Effector memory CD4-positive, alpha-beta T cell (primary cell): ENCODE data around the gene MGAT5B.
A peak's percentile ranks its signal among the peaks of the same experiment; 100 is the strongest.

Experiments
- DNase-seq, 3 donors: peaks; one replicate each; pipeline ENCODE4 v3.0.0-alpha.2; 2020
- H3K27ac ChIP-seq: 2 replicates; pipeline ENCODE4 v1.7.0; 2013; ENCODE audit warnings: mild to moderate bottlenecking, low read length, moderate library complexity; ENCODE audit not compliant: insufficient read depth, poor library complexity, severe bottlenecking
- H3K27me3 ChIP-seq: replicated peaks from 2 replicates; pipeline ENCODE4 v1.7.0; 2013; ENCODE audit warnings: mild to moderate bottlenecking, low read length; ENCODE audit not compliant: insufficient read depth, control insufficient read depth, poor library complexity, severe bottlenecking
- H3K36me3 ChIP-seq: 2 replicates; pipeline ENCODE4 v1.7.0; 2013; ENCODE audit warnings: mild to moderate bottlenecking, low read length, moderate library complexity; ENCODE audit not compliant: control insufficient read depth, insufficient read depth
- H3K4me1 ChIP-seq: 2 replicates; pipeline ENCODE4 v1.7.0; 2013; ENCODE audit warnings: low read length, mild to moderate bottlenecking; ENCODE audit not compliant: control insufficient read depth, insufficient read depth, poor library complexity, severe bottlenecking
- H3K4me3 ChIP-seq: 2 replicates; pipeline ENCODE4 v1.7.0; 2013; ENCODE audit warnings: low read length, low read depth, mild to moderate bottlenecking; ENCODE audit not compliant: insufficient read depth, poor library complexity, severe bottlenecking
- H3K9me3 ChIP-seq: 2 replicates; pipeline ENCODE4 v1.7.0; 2013; ENCODE audit warnings: mild to moderate bottlenecking, low read length, moderate library complexity; ENCODE audit not compliant: control insufficient read depth

The MGAT5B gene

DNA sequence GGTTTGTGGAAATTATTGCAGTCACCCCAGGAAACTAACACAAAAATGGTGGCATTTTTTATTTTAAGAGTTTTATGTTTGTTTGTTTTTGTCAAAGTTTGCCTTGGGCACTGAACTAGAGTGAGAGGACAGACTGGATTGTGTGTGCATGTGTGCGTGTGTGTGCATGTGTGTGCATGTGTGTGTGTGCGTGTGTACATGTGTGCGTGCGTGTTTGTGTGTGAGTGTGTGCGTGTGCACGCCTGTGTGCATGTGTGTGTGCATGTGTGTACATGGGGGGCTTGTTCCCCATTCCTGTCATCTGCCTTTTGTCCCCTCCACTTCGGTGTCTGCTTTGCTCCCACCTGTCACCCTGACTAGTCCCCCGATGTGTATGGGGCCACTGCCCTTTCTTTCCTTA lies 32.5 kb downstream of the MGAT5B start:
- Histone ChIP-seq H3K36me3 (no peaks in the 10 kb centered on the region), H3K27me3 (no peaks in the 10 kb centered on the region)
- no peak for DNase-seq

DNA sequence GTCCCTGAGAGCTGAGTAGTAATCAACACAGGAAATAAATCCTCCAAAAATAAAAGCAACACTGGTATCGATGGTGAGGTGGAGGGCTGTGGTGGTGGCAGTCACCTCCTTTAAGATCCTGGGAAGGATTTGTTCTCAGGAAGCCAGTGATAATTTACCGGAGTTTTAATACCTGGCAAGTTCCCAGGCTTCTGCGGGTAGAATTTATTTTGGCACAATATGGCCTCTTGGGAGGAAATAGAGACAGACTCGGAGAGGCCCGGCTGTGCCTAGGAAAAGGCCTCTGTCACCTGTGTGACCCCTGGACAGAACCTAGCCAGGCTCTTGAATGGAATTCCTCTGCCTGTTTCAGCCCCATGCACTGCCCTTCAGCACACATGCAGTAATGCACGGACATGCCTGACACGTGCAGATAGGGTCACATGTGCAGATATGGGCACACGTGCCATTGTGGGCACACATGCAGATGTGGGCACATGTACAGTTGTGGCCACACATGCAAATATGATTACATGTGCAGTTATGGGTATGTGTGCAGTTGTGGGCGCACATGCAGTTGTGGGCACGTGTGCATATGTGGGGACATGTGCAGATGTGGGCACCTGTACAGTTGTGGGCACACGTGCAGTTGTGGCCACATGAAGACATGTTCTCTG lies 33.5 kb downstream of the MGAT5B start:
- no peaks in the 10 kb centered on the region for H3K9me3 ChIP-seq

More for the DNA sequence above, 32.5 kb downstream of the MGAT5B start:
- Histone ChIP-seq H3K9me3 (no peaks in the 10 kb centered on the region), H3K27ac (no peak overlapping the region), H3K4me1 (no peaks in the 10 kb centered on the region), H3K4me3 (no peak overlapping the region)

DNA sequence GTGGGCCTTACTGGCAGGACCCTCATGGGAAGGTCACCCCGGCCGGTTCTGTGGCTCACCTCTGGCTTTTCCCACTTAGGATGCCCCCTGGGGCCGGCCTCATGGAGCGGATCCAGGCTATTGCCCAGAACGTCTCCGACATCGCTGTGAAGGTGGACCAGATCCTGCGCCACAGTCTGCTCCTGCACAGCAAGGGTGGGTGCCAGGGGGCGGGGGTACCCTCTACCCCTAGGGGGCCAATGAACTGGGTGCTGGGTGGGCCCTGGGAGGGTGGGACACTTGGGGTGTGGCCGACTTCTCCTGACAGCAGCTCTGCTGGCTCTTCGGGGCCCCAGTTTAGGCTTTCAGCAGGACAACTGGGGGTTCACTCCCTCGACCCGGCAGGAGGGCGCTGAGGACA lies 34.3 kb downstream of the MGAT5B start:
- Histone ChIP-seq H3K4me3 (no peak overlapping the region), H3K36me3 (no peaks in the 10 kb centered on the region), H3K27me3 (no peaks in the 10 kb centered on the region), H3K9me3 (no peaks in the 10 kb centered on the region), H3K4me1 (no peaks in the 10 kb centered on the region), H3K27ac (no peak overlapping the region)
- no peak for DNase-seq

More for the DNA sequence above, 33.5 kb downstream of the MGAT5B start:
- Histone ChIP-seq H3K36me3 (no peaks in the 10 kb centered on the region), H3K4me3 (no peak overlapping the region), H3K4me1 (no peaks in the 10 kb centered on the region), H3K27ac (no peak overlapping the region), H3K27me3 (no peaks in the 10 kb centered on the region)
- no peak for DNase-seq

DNA sequence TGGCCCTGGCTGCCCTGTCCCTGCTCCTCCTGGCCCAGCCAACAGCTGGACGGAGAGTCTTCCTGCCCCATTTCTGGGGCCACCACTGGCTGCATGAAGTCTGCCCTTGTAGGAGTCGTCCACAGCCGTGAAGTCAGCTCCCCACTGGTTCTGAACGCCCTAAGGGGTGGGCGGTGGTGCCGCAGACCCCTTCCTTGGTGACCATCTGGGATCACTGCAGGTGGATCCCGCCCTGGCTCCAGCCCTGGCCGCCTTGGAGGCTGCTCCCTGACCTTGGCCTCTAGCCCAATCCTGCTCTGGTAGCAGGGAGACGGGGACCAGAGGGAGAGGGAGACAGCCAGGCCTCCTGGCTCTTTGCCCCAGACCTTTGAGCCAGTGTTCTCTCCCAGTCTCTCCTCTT lies 35.4 kb downstream of the MGAT5B start:
- H3K36me3 ChIP-seq, result no peaks in the 10 kb centered on the region
- H3K4me3 ChIP-seq, result no peak overlapping the region
- H3K9me3 ChIP-seq, result no peaks in the 10 kb centered on the region
- no peak overlapping the region for H3K27ac ChIP-seq
- no peaks in the 10 kb centered on the region for H3K4me1 ChIP-seq
- DNase-seq, result no peak
- H3K27me3 ChIP-seq, result no peaks in the 10 kb centered on the region

DNA sequence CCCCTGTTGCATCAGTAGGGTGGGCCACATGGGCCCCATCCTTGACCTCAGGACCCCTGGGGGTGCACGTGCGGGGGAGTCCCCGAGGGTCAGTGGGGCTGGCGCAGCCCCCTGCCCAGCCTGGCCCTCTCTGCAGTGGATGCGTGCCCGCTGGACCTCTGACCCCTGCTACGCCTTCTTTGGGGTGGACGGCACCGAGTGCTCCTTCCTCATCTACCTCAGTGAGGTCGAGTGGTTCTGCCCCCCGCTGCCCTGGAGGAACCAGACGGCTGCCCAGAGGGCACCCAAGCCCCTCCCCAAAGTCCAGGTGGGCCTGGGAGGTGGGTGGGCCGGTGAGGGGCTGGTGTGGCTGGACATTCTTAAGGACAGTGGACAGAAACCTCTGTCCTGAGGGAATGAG lies 35.9 kb downstream of the MGAT5B start:
- no peaks in the 10 kb centered on the region for H3K4me1 ChIP-seq
- H3K9me3 ChIP-seq, result no peaks in the 10 kb centered on the region
- no peaks in the 10 kb centered on the region for H3K36me3 ChIP-seq
- H3K4me3 ChIP-seq, result no peak overlapping the region
- H3K27ac ChIP-seq, result no peak overlapping the region
- no peaks in the 10 kb centered on the region for H3K27me3 ChIP-seq
- DNase-seq, result no peak

DNA sequence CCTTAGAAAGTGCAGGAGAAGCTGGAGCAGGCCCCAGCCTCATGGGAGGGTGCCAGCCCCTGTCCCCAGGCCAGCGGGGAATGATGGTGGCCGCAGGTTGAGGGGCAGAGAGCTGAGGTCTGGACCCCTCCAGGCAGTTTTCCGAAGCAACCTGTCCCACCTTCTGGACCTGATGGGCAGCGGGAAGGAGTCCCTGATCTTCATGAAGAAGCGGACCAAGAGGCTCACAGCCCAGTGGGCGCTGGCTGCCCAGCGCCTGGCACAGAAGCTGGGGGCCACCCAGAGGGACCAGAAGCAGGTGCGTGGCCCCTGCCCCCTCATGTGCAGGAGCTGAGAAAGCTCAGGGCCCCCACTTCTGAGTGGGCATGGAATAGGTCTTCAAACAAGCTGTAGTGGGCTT lies 36.8 kb downstream of the MGAT5B start:
- Histone ChIP-seq H3K36me3 (no peaks in the 10 kb centered on the region), H3K27me3 (no peaks in the 10 kb centered on the region)
- no peak for DNase-seq

DNA sequence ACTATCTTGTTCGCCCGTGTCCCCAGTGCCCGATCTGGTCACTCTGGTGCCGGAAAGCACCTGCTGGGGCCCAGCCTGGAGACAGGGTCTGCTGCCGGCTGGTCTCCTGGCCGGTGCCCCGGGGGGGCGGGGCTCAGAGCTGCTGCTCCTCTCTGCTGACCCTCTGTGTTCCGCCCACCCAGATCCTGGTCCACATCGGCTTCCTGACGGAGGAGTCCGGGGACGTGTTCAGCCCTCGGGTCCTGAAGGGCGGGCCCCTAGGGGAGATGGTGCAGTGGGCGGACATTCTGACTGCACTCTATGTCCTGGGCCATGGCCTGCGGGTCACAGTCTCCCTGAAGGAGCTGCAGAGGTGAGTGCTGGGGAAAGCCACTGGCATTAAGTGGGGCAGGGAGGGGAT lies 37.6 kb downstream of the MGAT5B start:
- Histone ChIP-seq H3K9me3 (no peaks in the 10 kb centered on the region), H3K4me3 (no peak overlapping the region), H3K36me3 (no peaks in the 10 kb centered on the region), H3K27me3 (no peaks in the 10 kb centered on the region), H3K27ac (no peak overlapping the region), H3K4me1 (no peaks in the 10 kb centered on the region)
- DNase-seq, result no peak

More for the DNA sequence above, 36.8 kb downstream of the MGAT5B start:
- Histone ChIP-seq H3K9me3 (no peaks in the 10 kb centered on the region), H3K4me3 (no peak overlapping the region), H3K4me1 (no peaks in the 10 kb centered on the region), H3K27ac (no peak overlapping the region)

DNA sequence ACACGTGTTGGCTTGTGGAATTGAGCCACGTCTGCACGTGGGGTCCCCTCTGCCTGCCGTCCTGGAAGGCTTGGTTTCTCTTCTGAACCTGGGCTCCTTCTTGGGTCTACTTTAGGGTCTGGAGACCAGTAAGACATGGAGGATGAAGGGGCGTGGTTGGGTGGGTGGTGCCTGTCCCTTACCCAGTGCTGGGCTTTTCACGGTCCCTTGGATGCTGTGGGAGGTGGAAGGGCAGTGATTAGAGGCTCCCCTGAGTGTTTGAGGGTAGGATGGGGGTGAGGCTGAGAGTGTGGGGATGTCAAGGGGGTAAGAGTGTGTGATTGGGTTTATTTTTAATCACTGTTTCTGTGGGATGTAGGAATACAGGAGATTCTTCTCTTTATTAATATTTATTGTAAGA lies 38.3 kb downstream of the MGAT5B start:
- Histone ChIP-seq H3K36me3 (no peaks in the 10 kb centered on the region), H3K27me3 (no peaks in the 10 kb centered on the region), H3K4me1 (no peaks in the 10 kb centered on the region), H3K4me3 (no peak overlapping the region), H3K9me3 (no peaks in the 10 kb centered on the region), H3K27ac (no peak overlapping the region)
- no peak for DNase-seq

DNA sequence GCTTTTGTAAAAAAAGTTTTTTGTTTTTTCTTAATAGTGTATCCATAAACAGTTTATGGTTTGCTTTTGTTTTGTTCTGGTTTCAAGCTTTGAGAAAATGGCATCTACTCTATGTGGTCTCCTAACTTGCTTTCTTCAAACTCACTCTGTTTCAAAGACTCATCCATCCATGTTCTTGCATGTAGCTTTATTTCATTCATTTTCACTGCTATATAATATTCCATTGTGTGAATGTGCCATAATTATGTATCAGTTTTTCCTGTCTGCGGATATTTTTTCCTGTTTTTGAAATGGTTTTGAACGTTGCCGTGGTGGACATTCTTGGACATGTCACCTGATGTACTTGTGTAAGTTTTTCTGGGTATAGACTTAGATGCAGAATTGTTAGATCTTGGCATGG lies 39.1 kb downstream of the MGAT5B start:
- no peaks in the 10 kb centered on the region for H3K36me3 ChIP-seq
- H3K9me3 ChIP-seq, result no peaks in the 10 kb centered on the region
- H3K4me1 ChIP-seq, result no peaks in the 10 kb centered on the region
- DNase-seq, result no peak
- no peak overlapping the region for H3K27ac ChIP-seq
- H3K4me3 ChIP-seq, result no peak overlapping the region
- H3K27me3 ChIP-seq, result no peaks in the 10 kb centered on the region

DNA sequence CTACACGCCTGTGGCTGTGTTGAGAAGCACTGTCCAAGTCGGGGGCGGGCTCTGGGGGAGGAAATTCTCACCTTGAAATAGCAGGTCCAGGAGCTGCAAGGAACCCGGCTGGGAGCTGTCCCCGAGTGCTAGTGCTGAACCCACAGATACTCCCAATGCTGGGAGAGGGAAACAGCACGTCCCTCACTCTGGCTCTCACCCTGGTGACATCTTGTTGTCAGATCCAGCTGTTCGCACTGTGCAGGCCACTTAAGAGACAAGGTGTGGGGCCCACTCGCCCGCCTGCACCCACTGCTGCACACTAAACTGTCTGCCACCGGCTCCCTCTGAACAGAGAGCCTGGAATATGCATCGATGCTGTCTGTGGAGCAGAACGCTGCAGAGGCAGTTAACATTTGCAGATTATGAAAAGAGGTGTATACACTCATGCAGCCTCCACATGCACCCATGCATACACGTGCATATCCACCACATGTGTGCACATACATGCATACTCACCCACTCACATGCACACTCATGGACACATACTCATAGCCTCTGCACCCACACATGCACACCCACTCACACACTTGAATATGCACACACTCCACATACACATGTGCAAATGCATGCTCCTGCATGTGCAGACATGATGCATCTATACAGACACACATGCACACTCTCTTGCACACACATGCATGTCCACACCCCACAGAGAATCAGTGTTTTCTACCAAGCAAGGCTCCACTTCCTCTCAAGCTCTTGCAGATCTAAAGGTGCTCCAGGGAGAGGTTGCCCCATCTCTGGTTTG lies 42.0 kb downstream of the MGAT5B start:
- H3K27ac ChIP-seq, result no peak overlapping the region
- H3K4me1 ChIP-seq, result no peaks in the 10 kb centered on the region
- no peaks in the 10 kb centered on the region for H3K9me3 ChIP-seq
- no peaks in the 10 kb centered on the region for H3K27me3 ChIP-seq
- H3K4me3 ChIP-seq, result no peak overlapping the region
- no peaks in the 10 kb centered on the region for H3K36me3 ChIP-seq
- DNase-seq, result peak in 1 of 3 donors; percentile 6
